Endothelial cell of umbilical vein (primary cell): ENCODE measurements around the gene MLPH.

ENCODE experiments used
- EZH2 ChIP-seq: IDR thresholded peaks from 2 replicates; pipeline ENCODE4 v1.6.1; 2012; ENCODE audit warnings: borderline replicate concordance, low read depth, mild to moderate bottlenecking, moderate library complexity, low read length, inconsistent platforms; ENCODE audit not compliant: severe bottlenecking
- FOS ChIP-seq: IDR thresholded peaks from 2 replicates; pipeline ENCODE4 v1.6.1; 2011; ENCODE audit warnings: mild to moderate bottlenecking, low read length, moderate library complexity, borderline replicate concordance; ENCODE audit not compliant: insufficient read depth
- MYC ChIP-seq: IDR thresholded peaks from one replicate; pipeline ENCODE4 v1.6.1; 2011; ENCODE audit warnings: mild to moderate bottlenecking, low read depth, low read length
- POLR2A ChIP-seq: IDR thresholded peaks from 2 replicates; pipeline ENCODE4 v1.6.1; 2012; ENCODE audit warnings: low read depth, mild to moderate bottlenecking, control low read depth, low read length
- POLR2AphosphoS5 ChIP-seq: IDR thresholded peaks from 2 replicates; pipeline ENCODE4 v1.6.1; 2012; ENCODE audit warnings: low read depth, mild to moderate bottlenecking, control low read depth, low read length, moderate library complexity; ENCODE audit not compliant: insufficient read depth
- TF ChIP-seq, protein P1 (sequence below), 2 donors: IDR thresholded peaks; 1 replicate in 1 of 2; 2 replicates in 1 of 2; pipeline ENCODE4 v1.5.1; 2011; ENCODE audit warnings: low read length in 2 of 2, mild to moderate bottlenecking in 2 of 2, moderate library complexity in 2 of 2, control low read depth in 1 of 2, inconsistent platforms in 1 of 2, low read depth in 1 of 2; ENCODE audit not compliant: insufficient read depth in 1 of 2; ENCODE audit errors: extremely low read depth in 1 of 2
- TF ChIP-seq, protein P2 (sequence below): IDR thresholded peaks from 2 replicates; pipeline ENCODE4 v1.6.1; 2011; ENCODE audit not compliant: insufficient read depth, insufficient read length

DNA sequence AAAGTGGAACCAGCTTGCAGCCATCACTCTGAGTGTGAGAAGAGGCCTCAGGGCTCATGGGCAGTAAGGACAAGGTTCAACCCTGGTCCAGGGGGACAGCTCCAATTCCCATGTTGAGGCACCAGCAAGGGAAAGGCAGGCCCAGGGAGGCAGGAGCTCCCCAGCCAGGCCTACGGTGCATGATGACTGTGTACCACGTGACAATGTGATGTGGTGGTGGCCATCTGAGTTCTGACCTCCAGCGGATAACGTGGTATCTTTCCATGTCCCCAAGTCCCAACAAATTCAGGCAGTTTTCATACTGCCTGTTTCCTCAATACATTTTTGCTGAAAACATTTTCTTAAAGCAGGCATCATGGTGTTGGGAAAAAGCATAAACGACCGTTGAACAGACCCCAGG, 36.9 kb upstream of the MLPH start:
- TF ChIP-seq, protein P1, sequence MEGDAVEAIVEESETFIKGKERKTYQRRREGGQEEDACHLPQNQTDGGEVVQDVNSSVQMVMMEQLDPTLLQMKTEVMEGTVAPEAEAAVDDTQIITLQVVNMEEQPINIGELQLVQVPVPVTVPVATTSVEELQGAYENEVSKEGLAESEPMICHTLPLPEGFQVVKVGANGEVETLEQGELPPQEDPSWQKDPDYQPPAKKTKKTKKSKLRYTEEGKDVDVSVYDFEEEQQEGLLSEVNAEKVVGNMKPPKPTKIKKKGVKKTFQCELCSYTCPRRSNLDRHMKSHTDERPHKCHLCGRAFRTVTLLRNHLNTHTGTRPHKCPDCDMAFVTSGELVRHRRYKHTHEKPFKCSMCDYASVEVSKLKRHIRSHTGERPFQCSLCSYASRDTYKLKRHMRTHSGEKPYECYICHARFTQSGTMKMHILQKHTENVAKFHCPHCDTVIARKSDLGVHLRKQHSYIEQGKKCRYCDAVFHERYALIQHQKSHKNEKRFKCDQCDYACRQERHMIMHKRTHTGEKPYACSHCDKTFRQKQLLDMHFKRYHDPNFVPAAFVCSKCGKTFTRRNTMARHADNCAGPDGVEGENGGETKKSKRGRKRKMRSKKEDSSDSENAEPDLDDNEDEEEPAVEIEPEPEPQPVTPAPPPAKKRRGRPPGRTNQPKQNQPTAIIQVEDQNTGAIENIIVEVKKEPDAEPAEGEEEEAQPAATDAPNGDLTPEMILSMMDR (IDR thresholded peaks at IDR 0.05; ENCODE audit: extremely low read depth in 1 of 2, insufficient read depth in 1 of 2, low read depth in 1 of 2, low read length in 2 of 2), result no peak
- TF ChIP-seq POLR2A, result no peak
- TF ChIP-seq POLR2AphosphoS5, result no peak
- TF ChIP-seq MYC, result no peak
- no peak for TF ChIP-seq EZH2
- TF ChIP-seq, protein P2, sequence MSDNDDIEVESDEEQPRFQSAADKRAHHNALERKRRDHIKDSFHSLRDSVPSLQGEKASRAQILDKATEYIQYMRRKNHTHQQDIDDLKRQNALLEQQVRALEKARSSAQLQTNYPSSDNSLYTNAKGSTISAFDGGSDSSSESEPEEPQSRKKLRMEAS, result no peak
- TF ChIP-seq FOS, result no peak
